Activated B cell treated with CpG ODN at 0.5 μM for 24 hours (primary cell): ENCODE measurements around the gene SEMA6B. TPM values are rescaled to one million over a fixed set of nuclear protein-coding genes. Genes with fewer than 3 reads are reported as not detected.

ENCODE experiments used
- ATAC-seq: fragments of 200-7000 bp; cut with Tn5 transposase; one replicate; pipeline ENCODE4 v1.10.0; 2021; ENCODE audit warnings: low read depth, mild to moderate bottlenecking, moderate library complexity
- CTCF ChIA-PET: fragments of 350-600 bp; sonication (Branson Sonifier 250); formaldehyde crosslinking; loops from one replicate; lab custom pipeline; 2021; ENCODE audit warnings: antibody characterized with exemption; lab: Charles Lee
- POLR2A ChIA-PET: fragments of 350-600 bp; sonication (Branson Sonifier 250); formaldehyde crosslinking; loops from one replicate; lab custom pipeline; 2021; ENCODE audit warnings: antibody characterized with exemption; lab: Charles Lee
- DNase-seq: peaks from one replicate; pipeline ENCODE4 v3.0.0; 2022
- H3K27ac Mint-ChIP-seq: one replicate; pipeline ENCODE4 v1.8.0; 2020; ENCODE audit warnings: mixed read lengths
- H3K27me3 Mint-ChIP-seq: one replicate; pipeline ENCODE4 v1.8.0; 2021; ENCODE audit warnings: mixed read lengths
- H3K36me3 Mint-ChIP-seq: one replicate; pipeline ENCODE4 v1.8.0; 2021; ENCODE audit warnings: low read depth, mixed read lengths
- H3K4me1 Mint-ChIP-seq: one replicate; pipeline ENCODE4 v1.8.0; 2021; ENCODE audit warnings: mixed read lengths
- H3K4me3 Mint-ChIP-seq: one replicate; pipeline ENCODE4 v1.8.0; 2020; ENCODE audit warnings: mild to moderate bottlenecking, mixed read lengths
- H3K9me3 Mint-ChIP-seq: one replicate; pipeline ENCODE4 v1.8.0; 2020; ENCODE audit warnings: mixed read lengths
- CTCF ChIP-seq: fragments of 200-600 bp; IDR thresholded peaks from one replicate; pipeline ENCODE4 v1.8.0; 2022; ENCODE audit warnings: antibody characterized with exemption, mild to moderate bottlenecking
- intact Hi-C: fragments of 100-400 bp; cut with micrococcal nuclease; formaldehyde crosslinking; loops from one replicate; pipeline ENCODE4 v1.15.1; 2024
- total RNA-seq: library from RNA; stranded (reverse); gene quantifications from 2 replicates; pipeline ENCODE4 v1.2.3, GENCODE V29; 2022

The SEMA6B gene
- total RNA-seq, 1 donor from 2014 or later, result 0.11 TPM

- TF ChIP-seq CTCF, result no peak
- H3K4me3 Mint-ChIP-seq, result no peak overlapping the region
- no peak overlapping the region for H3K27ac Mint-ChIP-seq
- ATAC-seq (no peak), DNase-seq (no peak)
- peaks cover 55% of the 10 kb centered on the region for H3K27me3 Mint-ChIP-seq
- POLR2A ChIA-PET, result interaction anchor here (0.8 kb wide), 1 partner anchor 11 kb away, joined by 6 read pairs; no protein-coding TSS in a partner anchor
- no peaks in the 10 kb centered on the region for H3K9me3 Mint-ChIP-seq
- H3K4me1 Mint-ChIP-seq, result peaks cover 16% of the 10 kb centered on the region
- CTCF ChIA-PET, result no interaction called here
- no peaks in the 10 kb centered on the region for H3K36me3 Mint-ChIP-seq
- intact Hi-C loops, result no loop called here
These were observed 21.6 kb upstream of the SEMA6B start for GRCh38 chr19:4580961-4581665.

GRCh38 chr19:4580021-4580901 is 20.8 kb upstream of the SEMA6B start:
- no peaks in the 10 kb centered on the region for H3K36me3 Mint-ChIP-seq
- H3K27ac Mint-ChIP-seq, result no peak overlapping the region
- peaks cover 16% of the 10 kb centered on the region for H3K4me1 Mint-ChIP-seq
- CTCF ChIA-PET, result no interaction called here
- no peak overlapping the region for H3K4me3 Mint-ChIP-seq
- no peak for ATAC-seq
- no peak for TF ChIP-seq CTCF
- H3K27me3 Mint-ChIP-seq, result peaks cover 55% of the 10 kb centered on the region
- no peaks in the 10 kb centered on the region for H3K9me3 Mint-ChIP-seq
- no peak for DNase-seq
- intact Hi-C loops, result no loop called here
- POLR2A ChIA-PET, result interaction anchor here (0.8 kb wide), 1 partner anchor 10 kb away, joined by 6 read pairs; no protein-coding TSS in a partner anchor

GRCh38 chr19:4579389-4579788 is 19.9 kb upstream of the SEMA6B start:
- H3K27me3 Mint-ChIP-seq, result peaks cover 52% of the 10 kb centered on the region
- TF ChIP-seq CTCF, result no peak
- H3K9me3 Mint-ChIP-seq, result no peaks in the 10 kb centered on the region
- ATAC-seq (no peak), DNase-seq (no peak)
- ChIA-PET CTCF (no interaction called here), POLR2A (no interaction called here)
- H3K4me1 Mint-ChIP-seq, result peaks cover 13% of the 10 kb centered on the region
- intact Hi-C loops, result no loop called here
- H3K36me3 Mint-ChIP-seq, result no peaks in the 10 kb centered on the region
- no peak overlapping the region for H3K4me3 Mint-ChIP-seq
- H3K27ac Mint-ChIP-seq, result no peak overlapping the region

- H3K4me3 Mint-ChIP-seq, result no peak overlapping the region
- peaks cover 55% of the 10 kb centered on the region for H3K27me3 Mint-ChIP-seq
These were observed 19.2 kb upstream of the SEMA6B start for GRCh38 chr19:4578552-4579248.

More at GRCh38 chr19:4578552-4579248, 19.2 kb upstream of the SEMA6B start:
- DNase-seq (no peak), ATAC-seq (no peak)
- H3K4me1 Mint-ChIP-seq, result peaks cover 13% of the 10 kb centered on the region
- no peaks in the 10 kb centered on the region for H3K36me3 Mint-ChIP-seq
- no peak overlapping the region for H3K27ac Mint-ChIP-seq
- no peak for TF ChIP-seq CTCF
- ChIA-PET CTCF (no interaction called here), POLR2A (no interaction called here)
- H3K9me3 Mint-ChIP-seq, result no peaks in the 10 kb centered on the region
- intact Hi-C loops, result no loop called here
